ENCODE results near the gene SERPINB6. TPM values are rescaled to one million over a fixed set of nuclear protein-coding genes. Genes with fewer than 3 reads are reported as not detected.
A peak's percentile ranks its signal among the peaks of the same experiment; 100 is the strongest.

SERPINB6 gene
- total and polyA plus RNA-seq, 9 of the 15 experiments (the other 6 are each of a cell fraction or from before 2014, with no cell fraction given) = 86.6 to 211 (median 143) TPM

DNA sequence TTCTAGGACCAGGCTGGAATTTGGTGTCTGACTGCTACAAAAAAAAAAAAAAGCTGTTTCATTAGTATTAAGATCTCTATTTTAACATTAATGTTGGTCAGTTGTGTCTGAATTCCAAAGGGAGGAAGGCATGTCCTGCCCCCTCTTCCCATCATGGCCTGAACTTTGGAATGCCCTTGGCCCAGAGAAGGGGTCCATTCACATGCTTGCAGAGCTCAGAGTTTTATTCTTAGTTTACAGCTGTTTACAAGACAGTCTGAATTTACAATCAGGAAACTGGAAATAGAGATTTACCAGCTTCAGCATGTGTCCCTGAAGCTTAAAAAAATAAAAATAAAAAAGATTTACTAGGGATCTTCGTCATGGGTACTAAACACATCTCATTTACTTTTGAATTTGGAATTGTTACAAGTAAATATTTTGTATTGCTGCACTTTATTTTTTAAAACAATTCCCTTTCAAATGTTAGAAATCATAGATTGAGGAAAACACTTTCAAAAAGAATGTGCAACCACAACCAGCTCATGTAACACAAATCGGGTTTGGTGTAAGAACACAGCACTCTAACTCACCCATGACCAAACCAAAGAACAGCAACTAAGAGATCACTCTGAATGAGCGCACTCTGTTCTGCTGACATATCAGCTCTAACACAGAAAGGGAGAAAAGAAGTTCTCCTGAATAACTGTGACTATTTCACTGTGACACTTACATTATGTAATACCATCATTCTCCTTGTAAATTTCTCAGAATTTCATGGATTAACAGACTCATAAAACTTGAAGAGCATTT is 6.6 kb upstream of the SERPINB6 start:
- intact Hi-C loops (cut with micrococcal nuclease) (no loop called here), in situ Hi-C loops (cut with MboI) (no loop called here)
- Histone ChIP-seq H3K9me1 (ENCODE audit: control insufficient read depth, insufficient read depth, low read length) (no peaks in the 10 kb centered on the region), H3K36me3 (ENCODE audit: control insufficient read depth, insufficient read depth, low read length) (no peaks in the 10 kb centered on the region), H3K9me3 (replicated peaks; ENCODE audit: control insufficient read depth, insufficient read depth, low read depth, low read length) (no peaks in the 10 kb centered on the region), H3K27ac (ENCODE audit: extremely low read depth, low read depth, low read length) (no peak overlapping the region; the same call in 2 of the 3 replicates), H4K20me1 (replicated peaks; ENCODE audit: control insufficient read depth, insufficient read depth, low read length) (no peaks in the 10 kb centered on the region), H2AFZ (ENCODE audit: low read depth, low read length) (peak overlapping the region; percentile 45; the same call in 1 of the 2 replicates), H3K79me2 (ENCODE audit: control insufficient read depth, insufficient read depth, low read length) (no peaks in the 10 kb centered on the region), H3K4me3 (no peak overlapping the region), H3K4me2 (ENCODE audit: insufficient read depth, low read length) (no peak overlapping the region), H3K4me1 (replicated peaks in 1 of 2; ENCODE audit: control insufficient read depth in 2 of 2, insufficient read depth in 2 of 2, low read length in 2 of 2) (peaks cover 18 to 72% of the 10 kb centered on the region in 2 experiments), H3K9ac (ENCODE audit: insufficient read depth in 1 of 2, low read depth in 2 of 2, low read length in 2 of 2) (no peak overlapping the region), H3K27me3 (ENCODE audit: control insufficient read depth in 2 of 2, insufficient read depth in 2 of 2, low read length in 2 of 2) (no peaks in the 10 kb centered on the region)
- DNase-seq (ENCODE audit: extremely low read depth in 1 of 4, low spot score in 3 of 4) (no peak), FAIRE-seq (no peak), ATAC-seq (peak; percentile 33; the same call in 2 of the 3 replicates)
- WGBS (ENCODE audit: insufficient coverage, low coverage, missing lambda C conversion rate) = 51% methylated on average over 3 of the region's 3 CpGs
- BruUV-seq (replicated peaks) = no TSS peak
- ChIA-PET POLR2A (interaction anchor here (0.6 to 2.7 kb wide), 6 partner anchors 11 to 746 kb away, joined by 3 to 22 read pairs (median 3); partner anchors contain the start of genes TUBB2A and WRNIP1), CTCF (ENCODE audit: low intra/inter-chr PET ratio) (no interaction called here)
- TF ChIP-seq, protein P1, sequence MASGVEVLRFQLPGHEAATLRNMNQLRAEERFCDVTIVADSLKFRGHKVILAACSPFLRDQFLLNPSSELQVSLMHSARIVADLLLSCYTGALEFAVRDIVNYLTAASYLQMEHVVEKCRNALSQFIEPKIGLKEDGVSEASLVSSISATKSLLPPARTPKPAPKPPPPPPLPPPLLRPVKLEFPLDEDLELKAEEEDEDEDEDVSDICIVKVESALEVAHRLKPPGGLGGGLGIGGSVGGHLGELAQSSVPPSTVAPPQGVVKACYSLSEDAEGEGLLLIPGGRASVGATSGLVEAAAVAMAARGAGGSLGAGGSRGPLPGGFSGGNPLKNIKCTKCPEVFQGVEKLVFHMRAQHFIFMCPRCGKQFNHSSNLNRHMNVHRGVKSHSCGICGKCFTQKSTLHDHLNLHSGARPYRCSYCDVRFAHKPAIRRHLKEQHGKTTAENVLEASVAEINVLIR (CRISPR knock-in tag; IDR thresholded peaks at IDR 0.05) = no peak
- TF ChIP-seq RBM17 (IDR thresholded peaks at IDR 0.05; ENCODE audit: borderline replicate concordance, low read depth, low read length) (no peak), ADNP (tag; IDR thresholded peaks at IDR 0.05) (no peak), ATF1 (CRISPR knock-in tag; IDR thresholded peaks at IDR 0.05) (no peak), ATF1 (tag; IDR thresholded peaks at IDR 0.05) (no peak), FOXA3 (CRISPR knock-in tag; conservative IDR thresholded peaks at IDR 0.05 in 1 of 2, IDR thresholded peaks at IDR 0.05 in 1 of 2) (no peak), STAT5A (IDR thresholded peaks at IDR 0.05; ENCODE audit: borderline replicate concordance, low read length) (no peak), ZNF232 (CRISPR knock-in tag; IDR thresholded peaks at IDR 0.05) (no peak), CEBPG (CRISPR knock-in tag; IDR thresholded peaks at IDR 0.05) (no peak), CEBPG (tag; conservative IDR thresholded peaks at IDR 0.05 in 1 of 2, IDR thresholded peaks at IDR 0.05 in 1 of 2) (peak in 1 of 2 experiments; percentile 12; a peak in 1 of 4 replicates), CREBBP (IDR thresholded peaks at IDR 0.05; ENCODE audit: low read depth, low read length) (no peak), SMAD3 (CRISPR knock-in tag; conservative IDR thresholded peaks at IDR 0.05) (no peak), TAL1 (IDR thresholded peaks at IDR 0.05) (no peak), MEIS2 (IDR thresholded peaks at IDR 0.05; ENCODE audit: partially characterized antibody) (peak; percentile 7), HIVEP1 (CRISPR knock-in tag; IDR thresholded peaks at IDR 0.05) (no peak), KAT8 (IDR thresholded peaks at IDR 0.05; ENCODE audit: low read depth) (no peak), ZNF140 (CRISPR knock-in tag; IDR thresholded peaks at IDR 0.05) (no peak)
- TF ChIP-seq, protein P2, sequence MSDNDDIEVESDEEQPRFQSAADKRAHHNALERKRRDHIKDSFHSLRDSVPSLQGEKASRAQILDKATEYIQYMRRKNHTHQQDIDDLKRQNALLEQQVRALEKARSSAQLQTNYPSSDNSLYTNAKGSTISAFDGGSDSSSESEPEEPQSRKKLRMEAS (CRISPR knock-in tag; IDR thresholded peaks at IDR 0.05) = no peak
- TF ChIP-seq, protein P3, sequence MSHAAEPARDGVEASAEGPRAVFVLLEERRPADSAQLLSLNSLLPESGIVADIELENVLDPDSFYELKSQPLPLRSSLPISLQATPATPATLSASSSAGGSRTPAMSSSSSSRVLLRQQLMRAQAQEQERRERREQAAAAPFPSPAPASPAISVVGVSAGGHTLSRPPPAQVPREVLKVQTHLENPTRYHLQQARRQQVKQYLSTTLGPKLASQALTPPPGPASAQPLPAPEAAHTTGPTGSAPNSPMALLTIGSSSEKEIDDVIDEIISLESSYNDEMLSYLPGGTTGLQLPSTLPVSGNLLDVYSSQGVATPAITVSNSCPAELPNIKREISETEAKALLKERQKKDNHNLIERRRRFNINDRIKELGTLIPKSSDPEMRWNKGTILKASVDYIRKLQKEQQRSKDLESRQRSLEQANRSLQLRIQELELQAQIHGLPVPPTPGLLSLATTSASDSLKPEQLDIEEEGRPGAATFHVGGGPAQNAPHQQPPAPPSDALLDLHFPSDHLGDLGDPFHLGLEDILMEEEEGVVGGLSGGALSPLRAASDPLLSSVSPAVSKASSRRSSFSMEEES (CRISPR knock-in tag; IDR thresholded peaks at IDR 0.05) = peak; percentile 55
- TF ChIP-seq, protein P4, sequence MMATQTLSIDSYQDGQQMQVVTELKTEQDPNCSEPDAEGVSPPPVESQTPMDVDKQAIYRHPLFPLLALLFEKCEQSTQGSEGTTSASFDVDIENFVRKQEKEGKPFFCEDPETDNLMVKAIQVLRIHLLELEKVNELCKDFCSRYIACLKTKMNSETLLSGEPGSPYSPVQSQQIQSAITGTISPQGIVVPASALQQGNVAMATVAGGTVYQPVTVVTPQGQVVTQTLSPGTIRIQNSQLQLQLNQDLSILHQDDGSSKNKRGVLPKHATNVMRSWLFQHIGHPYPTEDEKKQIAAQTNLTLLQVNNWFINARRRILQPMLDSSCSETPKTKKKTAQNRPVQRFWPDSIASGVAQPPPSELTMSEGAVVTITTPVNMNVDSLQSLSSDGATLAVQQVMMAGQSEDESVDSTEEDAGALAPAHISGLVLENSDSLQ (IDR thresholded peaks at IDR 0.05) = no peak

Measured in K562 (cell line).